Measurements from ENCODE around the gene SUSD1.
"Not testable (repeated sequence)": the region's sequence is repeated elsewhere in the genome, so short reads cannot be mapped to it uniquely, and the experiment has no call there.

SUSD1 gene

DNA sequence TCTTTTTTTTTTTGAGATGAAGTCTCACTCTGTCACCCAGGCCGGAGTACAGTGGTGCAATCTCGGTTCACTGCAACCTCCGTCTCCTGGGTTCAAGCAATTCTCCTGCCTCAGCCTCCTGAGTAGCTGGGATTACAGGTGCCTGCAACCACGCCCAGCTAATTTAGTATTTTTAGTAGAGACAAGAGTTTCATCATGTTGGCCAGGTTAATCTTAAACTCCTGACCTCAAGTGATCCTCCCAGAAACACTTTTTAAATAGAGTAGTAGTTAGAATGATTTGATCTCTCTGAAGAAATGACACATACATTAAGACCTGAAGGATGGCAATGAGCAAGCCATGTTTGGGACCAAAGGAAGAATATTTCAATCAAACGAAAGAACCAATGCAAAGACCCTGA is 46.7 kb downstream of the SUSD1 start:
- not testable (repeated sequence) for DNase-seq

DNA sequence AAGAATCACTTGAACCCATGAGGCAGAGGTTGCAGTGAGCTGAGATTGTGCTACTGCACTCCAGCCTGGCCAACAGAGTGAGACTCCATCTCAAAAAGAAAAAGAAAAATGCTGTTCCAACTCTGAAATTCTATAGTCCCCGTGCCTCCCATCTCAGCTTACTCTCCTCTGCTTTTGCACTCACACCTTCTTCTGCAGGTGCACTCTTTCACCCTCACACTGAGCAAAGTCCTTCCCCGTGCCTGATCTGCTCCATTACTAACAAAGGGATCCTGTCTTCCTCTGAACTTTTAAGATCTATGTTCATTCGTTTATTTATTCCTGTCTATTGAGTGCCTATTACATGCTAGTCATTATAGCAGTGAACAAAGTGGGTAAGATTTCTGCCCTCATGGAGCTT is 47.8 kb downstream of the SUSD1 start:
- DNase-seq = no peak

DNA sequence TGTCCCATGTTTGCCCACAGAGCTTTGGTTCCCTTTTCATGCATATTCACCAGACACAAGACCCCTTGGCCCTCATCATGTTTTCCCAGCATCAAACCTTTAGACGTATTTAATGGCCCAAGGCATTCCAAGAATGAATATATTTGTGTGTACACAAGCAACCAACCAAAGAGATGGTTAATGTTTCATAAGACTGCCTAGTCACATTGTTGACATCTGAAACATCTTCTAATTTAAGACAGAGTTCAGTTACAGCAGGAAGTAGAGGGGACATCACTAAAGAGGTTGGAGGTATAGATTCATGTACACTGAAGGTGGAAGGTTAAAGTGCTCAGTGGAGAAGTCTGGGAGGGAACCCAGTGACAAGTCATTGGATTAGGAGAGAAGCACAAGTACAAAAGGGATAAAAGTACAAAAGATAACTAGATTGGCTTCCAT is 49.1 kb downstream of the SUSD1 start:
- no peak for DNase-seq

DNA sequence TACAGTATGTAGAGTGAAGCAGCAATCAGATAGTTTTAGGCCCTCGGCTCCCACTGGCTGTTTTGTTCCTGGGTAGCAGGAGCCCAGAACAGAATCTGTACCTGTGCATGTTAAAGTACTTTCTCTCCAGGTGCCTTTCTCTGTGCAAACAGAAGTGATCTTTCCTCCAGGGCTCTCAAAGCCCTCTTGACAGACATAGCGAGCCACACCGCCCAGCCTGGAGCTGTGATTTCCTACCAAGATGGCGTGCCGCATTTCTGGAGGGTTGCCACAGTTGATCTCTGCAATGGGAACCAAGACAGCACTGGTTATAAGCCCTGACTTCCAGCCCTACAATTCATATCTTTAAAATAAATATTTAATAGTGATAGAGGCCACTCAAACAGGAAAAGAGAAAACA is 50.9 kb downstream of the SUSD1 start:
- no peak for DNase-seq

DNA sequence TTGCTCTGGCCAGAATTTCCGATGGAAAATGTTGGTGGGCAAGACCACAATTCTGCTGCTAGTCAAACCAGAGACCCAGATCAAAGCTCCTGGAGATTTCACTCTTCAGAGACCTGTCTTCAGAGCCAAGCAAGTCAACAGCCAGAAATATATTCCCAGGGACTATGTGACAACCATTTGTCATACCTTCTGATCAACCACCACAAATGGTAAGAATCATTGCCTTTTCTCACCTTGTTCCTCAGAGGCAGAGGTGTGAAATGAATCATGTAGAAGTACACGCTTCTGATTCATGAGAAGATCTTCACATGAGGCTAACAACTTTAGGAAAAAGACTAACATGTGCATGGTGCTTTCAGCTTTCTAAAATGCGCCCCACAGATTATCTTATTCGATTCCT is 53.5 kb downstream of the SUSD1 start:
- no peak for DNase-seq

DNA sequence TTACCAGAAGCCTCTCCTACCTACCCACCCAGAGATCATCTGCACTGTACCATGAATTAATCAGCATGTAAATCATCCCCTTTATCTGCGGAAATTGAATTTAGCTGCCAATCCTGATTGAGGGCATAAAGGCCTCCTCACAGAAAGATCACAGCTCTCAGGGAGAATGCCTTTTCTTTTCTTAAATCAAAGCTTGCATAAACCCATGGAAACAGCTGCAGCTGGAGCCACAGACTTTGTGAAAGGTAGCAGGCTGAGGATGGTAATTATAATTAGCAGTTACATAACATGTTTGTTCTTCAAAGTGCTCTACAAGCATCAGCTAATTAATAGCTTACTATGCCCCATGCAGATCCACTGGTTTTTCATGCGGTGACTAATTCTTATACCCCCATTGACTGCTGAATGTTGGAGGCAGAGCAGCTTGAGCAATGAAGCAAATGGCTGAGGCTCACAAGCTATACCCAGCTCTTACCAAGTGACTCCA is 54.6 kb downstream of the SUSD1 start:
- DNase-seq = no peak

DNA sequence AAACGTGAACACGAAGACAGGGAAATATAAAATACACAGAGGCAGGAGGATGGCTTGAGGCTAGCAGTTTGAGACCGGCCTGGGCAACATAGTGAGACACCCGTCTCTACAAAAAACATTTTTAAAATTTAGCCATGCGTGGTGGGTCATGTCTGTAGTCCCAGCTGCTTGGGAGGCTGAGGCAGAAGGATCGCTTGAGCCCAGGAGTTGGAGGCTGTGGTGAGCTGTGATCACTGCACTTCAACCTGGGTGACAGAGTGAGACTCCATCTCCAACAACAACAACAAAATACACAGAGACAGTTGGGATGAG is 55.1 kb downstream of the SUSD1 start:
- DNase-seq = no peak

DNA sequence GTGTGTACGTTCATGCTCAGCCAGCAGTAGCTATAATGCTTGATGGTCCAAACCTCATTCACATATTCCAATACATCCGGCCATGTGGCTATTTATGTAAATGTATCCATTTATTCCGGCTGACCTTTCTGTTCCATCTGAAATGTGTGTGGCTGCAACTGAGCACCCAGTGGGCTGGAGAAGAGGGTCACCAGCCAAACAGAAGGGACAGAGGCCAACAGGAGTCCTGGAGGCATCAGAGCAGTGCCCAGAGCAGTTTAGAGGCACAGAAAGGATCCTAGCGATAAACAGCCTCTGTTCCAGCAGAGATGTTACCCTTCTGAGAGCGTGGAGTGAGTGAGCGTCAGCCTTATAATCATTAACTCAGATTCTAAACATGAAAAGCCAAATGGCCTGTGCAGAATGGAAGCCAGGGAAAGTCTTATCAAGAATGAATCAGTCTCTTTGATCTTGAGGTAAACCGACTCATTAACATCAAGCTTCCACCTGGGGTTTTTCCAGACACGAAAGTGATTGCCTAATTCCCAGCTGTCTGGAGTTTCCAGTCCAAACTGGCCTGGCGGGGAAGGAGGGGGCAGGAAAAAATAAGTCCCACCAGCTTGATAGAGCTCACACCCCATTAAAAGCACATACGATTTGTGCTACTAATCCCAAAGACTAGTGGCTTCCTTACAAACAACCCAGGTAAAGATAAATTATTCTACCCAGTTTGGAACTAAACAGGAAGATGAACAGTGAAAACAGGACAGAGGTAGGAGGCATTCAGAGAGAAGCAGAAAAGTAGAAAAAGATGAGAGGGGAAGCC is 55.7 kb downstream of the SUSD1 start:
- no peak for DNase-seq

DNA sequence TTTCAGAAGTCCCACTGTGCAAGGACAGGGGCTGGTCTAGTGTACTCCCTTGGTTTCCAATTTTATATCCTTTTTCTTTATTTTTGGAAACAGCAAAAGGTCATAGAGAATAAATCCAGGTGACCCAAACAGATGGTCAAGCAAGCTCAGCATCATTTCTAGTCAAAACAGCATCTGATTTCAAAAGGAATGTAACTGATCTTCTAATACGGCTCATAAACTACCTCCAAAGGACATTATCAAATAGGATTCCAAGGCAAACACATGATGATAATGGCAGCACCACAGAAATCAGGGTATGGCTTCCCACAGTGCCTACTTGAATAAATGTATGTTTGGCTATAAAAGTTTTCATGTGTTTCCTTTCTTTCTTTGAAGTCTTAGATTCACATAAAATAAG is 57.1 kb downstream of the SUSD1 start:
- DNase-seq = no peak

DNA sequence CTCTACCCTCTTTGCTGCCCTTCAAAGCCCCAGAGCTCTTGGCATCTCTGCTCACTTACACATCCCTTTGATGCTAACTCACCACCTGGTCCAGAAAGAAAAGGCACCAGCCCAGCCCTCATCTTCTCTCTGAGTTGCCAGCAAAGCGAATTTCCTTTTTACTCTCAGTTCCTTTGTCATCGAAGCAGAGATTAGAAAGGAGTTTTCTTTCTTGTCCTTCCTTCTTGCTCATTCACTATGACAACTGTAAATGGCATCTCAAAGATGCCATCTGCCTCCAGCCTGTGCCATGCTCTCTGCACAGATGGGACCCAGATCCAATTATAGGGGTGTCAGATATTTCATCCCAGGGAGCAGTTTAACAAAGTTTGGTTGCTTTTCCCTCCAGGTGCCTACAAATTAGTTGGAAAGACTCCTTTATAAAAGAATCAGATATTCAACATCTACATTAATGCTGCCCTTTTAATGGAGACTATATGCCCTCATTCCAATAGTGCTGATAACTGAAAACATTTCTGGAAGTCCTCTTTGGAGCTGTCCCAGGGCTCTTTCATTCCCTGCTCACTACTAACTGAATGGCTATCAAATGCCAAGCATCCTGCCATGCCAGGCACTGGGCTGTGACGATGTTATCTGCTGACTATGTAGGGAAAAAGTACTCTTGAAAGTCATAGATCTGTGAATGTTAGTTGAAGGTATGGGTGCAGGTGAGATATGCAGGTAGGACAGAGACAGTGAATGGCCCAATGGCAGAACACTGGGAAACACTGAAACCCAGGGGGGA is 58.9 kb downstream of the SUSD1 start:
- DNase-seq = no peak

DNA sequence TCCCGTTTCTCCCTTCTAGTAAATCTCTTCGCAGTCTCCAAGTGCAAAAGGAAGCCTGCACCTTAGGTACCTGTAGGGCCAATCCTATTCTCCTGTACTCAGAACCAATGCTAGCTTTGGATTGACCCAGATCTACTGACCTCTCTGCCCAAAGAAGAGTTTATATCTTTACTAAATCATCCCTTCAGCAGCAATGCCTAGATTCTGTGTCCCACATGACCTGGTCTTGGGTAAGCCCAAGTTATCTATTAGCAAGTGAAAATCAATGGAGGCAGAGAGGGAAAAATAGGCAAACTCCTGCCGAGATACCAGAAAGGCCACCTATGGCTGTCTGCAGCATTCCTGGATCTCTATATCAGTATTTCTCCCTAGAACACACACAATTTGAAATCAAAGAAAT is 60.0 kb downstream of the SUSD1 start:
- no peak for DNase-seq

DNA sequence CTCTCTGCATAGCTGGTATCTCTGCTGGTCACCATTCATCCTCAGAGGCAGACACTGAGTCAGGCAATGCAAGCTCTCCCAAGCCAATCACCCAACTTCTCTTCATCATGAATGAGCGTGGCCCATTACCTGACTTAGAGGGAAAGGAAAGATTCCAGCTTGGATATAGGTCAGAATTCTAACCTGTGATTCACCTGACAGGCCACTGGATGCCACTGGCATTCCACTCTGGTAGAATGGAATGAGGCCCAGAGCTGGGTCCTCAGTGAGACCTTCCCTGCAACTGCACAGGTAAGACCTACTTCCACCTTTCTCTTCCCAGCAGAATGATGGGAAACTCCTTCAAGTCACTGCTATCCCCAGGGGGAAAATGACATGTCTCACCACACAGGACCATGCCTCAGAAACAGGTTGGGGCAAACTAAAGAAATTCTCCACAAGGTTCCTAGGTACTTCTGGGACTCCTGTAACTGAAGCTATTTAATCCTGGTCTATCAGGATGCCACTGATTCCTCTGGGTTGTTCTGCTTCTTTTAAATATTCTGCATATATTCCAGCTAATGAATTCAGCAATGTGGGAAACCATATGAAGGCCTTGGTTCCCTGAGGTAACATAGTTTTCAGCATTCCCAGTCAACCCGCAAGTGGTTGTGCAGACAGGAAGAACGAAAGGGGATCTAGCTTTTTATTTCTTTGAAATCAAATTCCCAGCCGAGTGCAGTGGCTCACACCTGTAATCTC is 62.0 kb downstream of the SUSD1 start:
- DNase-seq = peak; percentile 16

DNA sequence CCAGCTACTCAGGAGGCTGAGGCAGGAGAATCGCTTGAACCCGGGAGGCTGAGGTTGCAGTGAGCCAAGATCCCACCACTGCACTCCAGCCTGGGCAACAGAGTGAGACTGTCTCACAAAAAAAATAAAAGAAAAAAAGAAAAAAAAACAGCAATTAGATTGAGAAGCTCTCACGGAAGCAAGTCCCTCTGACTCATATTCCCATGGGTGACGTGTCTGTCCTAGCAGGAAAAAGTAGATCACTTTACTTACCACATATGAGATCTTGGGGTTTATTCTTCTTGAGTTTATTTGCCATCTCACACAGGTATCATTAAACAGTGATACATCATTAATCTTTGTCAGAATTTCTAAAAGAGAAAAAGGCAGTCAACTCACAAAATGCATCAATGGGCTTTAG is 62.6 kb downstream of the SUSD1 start:
- DNase-seq = no peak

DNA sequence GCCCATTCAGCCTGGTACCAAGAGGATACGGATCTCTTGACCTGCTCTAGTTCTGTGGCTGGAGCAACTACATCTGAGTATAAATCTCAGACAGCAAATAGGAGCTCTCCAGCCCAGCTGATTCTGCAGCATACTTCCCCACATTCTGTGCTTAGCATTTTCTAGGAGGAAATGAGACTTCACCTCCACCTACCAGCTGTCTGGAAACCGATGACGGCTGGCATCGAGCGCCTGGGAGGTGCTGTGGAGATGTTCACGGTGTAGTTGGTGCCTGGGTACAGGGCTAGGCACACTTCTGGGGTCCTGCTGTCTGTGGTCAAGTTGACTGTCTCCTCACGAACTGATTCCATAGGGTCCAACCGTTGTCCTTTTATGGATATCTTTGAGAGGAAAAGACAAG is 63.6 kb downstream of the SUSD1 start:
- no peak for DNase-seq

DNA sequence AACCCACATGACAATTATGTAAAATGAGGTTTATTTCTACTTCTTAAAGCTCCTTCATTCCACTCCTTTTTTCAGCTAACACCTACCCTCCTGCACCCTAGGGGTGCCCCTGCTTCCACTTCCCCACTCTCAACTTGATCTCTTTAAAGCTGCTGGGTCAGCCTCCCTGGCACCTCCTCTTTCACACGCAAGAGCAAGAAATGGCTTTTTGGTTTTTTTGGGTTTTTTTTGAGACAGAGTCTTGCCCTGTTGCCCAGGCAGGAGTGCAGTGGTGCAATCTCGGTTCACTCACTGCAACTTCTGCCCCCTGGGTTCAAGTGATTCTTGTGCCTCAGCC is 64.4 kb downstream of the SUSD1 start:
- no peak for DNase-seq

DNA sequence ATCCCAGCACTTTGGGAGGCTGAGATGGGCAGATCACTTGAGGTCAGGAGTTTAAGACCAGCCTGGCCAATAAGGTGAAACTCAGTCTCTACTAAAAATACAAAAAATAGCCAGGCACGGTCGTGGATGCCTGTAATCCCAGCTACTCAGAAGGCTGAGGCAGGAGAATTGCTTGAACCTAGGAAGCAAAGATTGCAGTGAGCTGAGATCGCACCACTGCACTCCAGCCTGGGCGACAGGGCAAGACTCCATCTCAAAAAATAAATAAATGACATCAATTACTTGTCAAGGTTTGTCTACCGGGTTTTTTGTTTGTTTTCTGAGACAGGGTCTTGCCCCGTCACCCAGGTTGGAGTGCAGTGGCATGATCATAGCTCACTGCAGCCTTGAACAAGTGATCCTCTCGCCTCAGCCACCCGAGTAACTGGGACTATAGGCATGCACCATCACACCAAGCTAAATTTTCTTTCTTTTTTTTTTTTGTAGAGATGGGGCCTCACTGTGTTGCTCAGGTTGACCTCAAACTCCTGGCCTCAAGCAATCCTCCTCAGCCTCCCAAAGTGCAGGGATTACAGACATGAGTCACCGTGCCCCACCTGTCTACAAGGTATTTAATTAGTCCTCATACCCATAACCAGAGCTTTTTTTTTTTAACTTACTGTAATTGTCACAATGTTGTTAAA is 64.9 kb downstream of the SUSD1 start:
- no peak for DNase-seq

DNA sequence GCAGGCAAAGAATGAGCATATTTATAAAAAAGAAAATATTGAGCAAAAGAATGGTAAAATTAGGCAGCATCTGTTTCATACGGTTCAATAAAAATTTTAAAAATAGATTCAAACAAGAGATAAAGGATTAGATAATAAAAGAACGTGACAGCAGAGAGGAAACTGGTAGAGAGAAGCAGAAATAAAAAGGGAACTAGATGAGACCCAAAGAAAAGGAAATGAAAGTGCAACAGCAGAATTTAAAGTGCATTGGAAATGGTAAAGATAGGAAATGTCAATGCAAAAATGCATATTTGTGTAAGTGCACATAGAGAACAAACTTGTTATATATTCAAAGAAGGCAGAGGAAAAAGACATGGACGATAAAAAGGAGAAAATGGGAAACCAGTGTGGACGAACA is 70.2 kb downstream of the SUSD1 start:
- no peak for DNase-seq

DNA sequence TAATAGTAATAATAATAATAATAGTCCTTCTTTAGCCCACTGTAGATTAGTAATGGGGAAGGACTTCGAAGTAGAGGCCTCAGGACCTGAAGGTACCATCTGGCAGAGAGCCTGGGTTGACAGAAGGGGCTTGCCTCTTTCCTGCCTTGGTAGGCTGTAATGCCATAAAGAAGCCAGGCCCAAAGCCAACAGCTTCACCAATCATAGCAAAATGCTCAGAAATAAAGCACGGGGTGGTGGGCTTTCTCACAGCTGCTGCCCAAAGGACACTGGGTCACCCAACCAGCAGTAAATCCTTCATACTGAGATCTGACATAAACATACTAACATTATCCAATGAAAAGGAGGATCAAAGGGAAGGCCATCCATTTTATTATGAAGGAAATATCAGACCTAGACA is 70.7 kb downstream of the SUSD1 start:
- DNase-seq = no peak

DNA sequence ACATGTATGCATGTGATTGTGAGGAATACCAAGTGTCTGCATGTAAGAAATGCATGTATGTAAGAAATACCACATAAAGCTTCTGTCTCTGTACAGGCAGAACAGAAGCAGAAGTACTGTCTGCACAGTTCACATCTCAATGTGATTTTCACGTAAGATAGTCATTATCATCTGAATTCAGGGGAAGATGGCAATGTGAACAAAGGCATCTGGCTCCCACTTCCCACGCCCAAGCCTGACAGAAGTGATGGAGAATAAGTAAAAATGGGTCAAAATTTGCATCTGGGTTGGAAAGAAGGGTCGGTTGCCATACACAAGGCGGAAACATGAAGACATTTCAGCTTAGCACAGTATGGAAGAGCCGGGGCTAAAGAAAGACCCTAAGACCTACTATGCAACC is 71.7 kb downstream of the SUSD1 start:
- no peak for DNase-seq

DNA sequence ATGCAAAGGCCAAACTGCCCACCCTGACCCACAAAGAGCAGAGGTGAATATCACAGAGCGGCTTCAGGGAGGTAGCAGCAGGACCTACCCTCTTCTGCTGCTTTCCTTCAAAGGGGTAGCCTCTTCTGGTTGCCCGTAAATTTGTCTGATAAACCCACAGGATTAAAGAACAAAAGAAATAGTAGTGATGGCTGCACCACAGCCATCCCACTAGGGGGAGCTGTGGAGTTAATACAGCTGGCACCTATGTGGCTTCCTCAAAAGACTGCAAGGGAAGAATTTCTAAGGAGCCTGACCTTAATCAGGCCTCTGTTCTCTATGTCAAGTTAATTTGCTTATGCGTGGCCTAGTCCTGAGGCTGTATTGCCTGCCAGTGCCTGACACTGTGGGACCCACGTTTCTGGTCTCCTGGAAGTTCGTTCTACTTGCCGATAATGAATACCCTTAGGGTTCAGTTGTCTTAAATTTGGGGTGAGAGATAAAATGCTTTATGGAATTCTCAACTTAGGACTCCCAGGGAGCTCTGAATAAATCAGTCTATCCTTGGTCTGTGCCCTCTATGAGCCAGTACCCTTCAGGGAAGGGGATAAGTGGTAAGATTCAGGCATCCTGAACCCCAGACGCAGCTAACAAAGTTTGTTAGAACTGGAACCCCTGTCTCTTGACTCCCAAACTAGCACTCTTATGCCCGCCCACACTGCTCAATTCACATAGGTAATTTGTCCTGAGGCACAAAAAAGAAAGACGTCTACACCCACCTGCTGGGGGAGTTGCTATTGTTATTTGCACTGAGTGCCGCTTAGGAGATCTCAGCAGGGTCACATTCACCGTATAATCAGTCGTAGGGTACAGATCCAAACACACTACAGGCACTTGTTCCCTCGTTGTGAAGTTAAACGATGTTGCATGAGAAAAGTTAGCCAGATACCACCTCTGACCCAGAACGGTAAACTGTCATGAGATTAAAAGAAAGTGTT is 77.1 kb downstream of the SUSD1 start:
- DNase-seq = peak; percentile 68

DNA sequence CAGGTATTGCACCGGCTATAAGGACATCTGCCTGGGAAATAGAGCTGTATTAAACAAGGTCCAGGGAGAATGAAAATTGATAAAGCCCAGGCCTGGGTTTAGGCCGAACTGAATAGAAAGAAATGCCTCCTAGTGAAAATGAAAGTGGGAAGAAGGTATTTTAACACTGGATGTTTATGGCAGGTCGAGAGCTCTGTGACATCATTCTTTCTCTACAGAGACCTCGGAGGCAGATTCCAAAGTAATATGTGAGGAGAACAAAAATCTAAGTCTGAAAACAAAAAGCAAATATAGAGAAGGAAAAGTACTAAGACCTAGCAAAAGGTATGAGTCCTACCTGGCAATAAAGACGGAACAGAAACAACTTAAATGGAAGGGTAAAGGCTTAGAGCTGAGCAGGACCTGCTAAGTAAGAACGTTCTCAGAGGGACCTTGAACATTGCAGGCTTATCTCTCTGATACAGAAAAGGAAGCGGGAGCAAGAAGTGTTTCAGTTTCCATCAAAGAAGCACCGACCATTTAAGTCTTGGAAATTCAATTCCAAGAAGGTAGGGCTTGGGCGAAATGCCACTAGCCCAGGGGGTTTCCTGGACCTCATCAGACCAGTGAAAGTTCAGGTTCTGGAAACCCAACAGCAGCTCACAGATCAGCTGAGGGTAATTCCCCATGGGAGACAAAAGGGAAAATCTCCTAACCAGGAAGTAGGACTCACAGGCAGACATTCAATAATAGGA is 80.0 kb downstream of the SUSD1 start:
- no peak for DNase-seq
